ENCODE results near the gene RAB3IL1. TPM values are rescaled to one million over a fixed set of nuclear protein-coding genes. Genes with fewer than 3 reads are reported as not detected.

Gene RAB3IL1
- total and polyA plus RNA-seq, 3 donors from 2014 or later: 57.7 to 88.2 (median 65.8) TPM

GRCh38 chr11:61880454-61880853 is 36.9 kb downstream of the RAB3IL1 start:
- TF ChIP-seq CTCF (IDR thresholded peaks at IDR 0.05): no peak
- no peak for TF ChIP-seq POLR2A (IDR thresholded peaks at IDR 0.05)
- H3K4me3 ChIP-seq: no peak overlapping the region
- H3K36me3 ChIP-seq (ENCODE audit: low read depth, missing control alignments): no peaks in the 10 kb centered on the region
- DNase-seq: no peak
- no peaks in the 10 kb centered on the region for H3K4me1 ChIP-seq
- H3K9me3 ChIP-seq: no peaks in the 10 kb centered on the region
- intact Hi-C loops (cut with DNase I; ENCODE audit: low total_unique reads): no loop called here
- H3K27me3 ChIP-seq: no peaks in the 10 kb centered on the region
- H3K27ac ChIP-seq: no peak overlapping the region
- WGBS, 2 donors: 81 to 82% methylated on average over 6 of the region's 6 CpGs

GRCh38 chr11:61880031-61880430 is 37.3 kb downstream of the RAB3IL1 start:
- H3K36me3 ChIP-seq (ENCODE audit: low read depth, missing control alignments): no peaks in the 10 kb centered on the region
- no peaks in the 10 kb centered on the region for H3K27me3 ChIP-seq
- DNase-seq: no peak
- intact Hi-C loops (cut with DNase I; ENCODE audit: low total_unique reads): no loop called here
- H3K4me3 ChIP-seq: no peak overlapping the region
- no peak overlapping the region for H3K27ac ChIP-seq
- H3K9me3 ChIP-seq: no peaks in the 10 kb centered on the region
- no peak for TF ChIP-seq POLR2A (IDR thresholded peaks at IDR 0.05)
- TF ChIP-seq CTCF (IDR thresholded peaks at IDR 0.05): no peak
- no peaks in the 10 kb centered on the region for H3K4me1 ChIP-seq
- WGBS, 2 donors: 92 to 96% methylated on average over 11 of the region's 11 CpGs

- Histone ChIP-seq H3K9me3 (no peaks in the 10 kb centered on the region), H3K27me3 (no peaks in the 10 kb centered on the region), H3K4me1 (peaks cover 3% of the 10 kb centered on the region), H3K36me3 (ENCODE audit: low read depth, missing control alignments) (no peaks in the 10 kb centered on the region), H3K4me3 (no peak overlapping the region), H3K27ac (no peak overlapping the region)
- WGBS, 2 donors: 89 to 93% methylated on average over 1 to 7 of the region's 7 CpGs
- intact Hi-C loops (cut with DNase I; ENCODE audit: low total_unique reads): no loop called here
- TF ChIP-seq POLR2A (IDR thresholded peaks at IDR 0.05) (no peak), CTCF (IDR thresholded peaks at IDR 0.05) (no peak)
- DNase-seq: no peak
Observed at GRCh38 chr11:61879152-61879551, 38.2 kb downstream of the RAB3IL1 start.

- WGBS, 2 donors: 95 to 100% methylated on average over 2 to 14 of the region's 14 CpGs
- intact Hi-C loops (cut with DNase I; ENCODE audit: low total_unique reads): no loop called here
Observed at GRCh38 chr11:61875698-61876097, 41.7 kb downstream of the RAB3IL1 start.

More at GRCh38 chr11:61875698-61876097, 41.7 kb downstream of the RAB3IL1 start:
- Histone ChIP-seq H3K27ac (no peak overlapping the region), H3K9me3 (no peaks in the 10 kb centered on the region), H3K4me1 (peaks cover 17% of the 10 kb centered on the region), H3K4me3 (no peak overlapping the region), H3K27me3 (no peaks in the 10 kb centered on the region), H3K36me3 (ENCODE audit: low read depth, missing control alignments) (no peaks in the 10 kb centered on the region)
- TF ChIP-seq POLR2A (IDR thresholded peaks at IDR 0.05): no peak
- TF ChIP-seq CTCF (IDR thresholded peaks at IDR 0.05): no peak
- no peak for DNase-seq
